GM13976 (cell line): Measurements from ENCODE around the gene PTGIS.

ENCODE experiments used
- DNase-seq: peaks from one replicate; pipeline ENCODE4 v3.0.0; 2012; ENCODE audit warnings: low spot score
- CTCF ChIP-seq: IDR thresholded peaks from 2 replicates; pipeline ENCODE4 v1.5.1; 2012; ENCODE audit warnings: borderline replicate concordance, mild to moderate bottlenecking; ENCODE audit not compliant: insufficient read depth; ENCODE audit errors: extremely low read depth, missing control alignments, control extremely low read depth
- in situ Hi-C: fragments of 300-500 bp; cut with MboI; formaldehyde crosslinking; loops from one replicate; pipeline ENCODE4 v1.12.0; 2022; ENCODE audit warnings: low sequenced_read_pairs, mixed read lengths, inconsistent platforms; ENCODE audit not compliant: unreplicated experiment

PTGIS gene

GRCh38 chr20:49516916-49517804, 50.8 kb downstream of the PTGIS start:
- DNase-seq = no peak
- TF ChIP-seq CTCF = no peak
- in situ Hi-C loops = loop anchor here (25.0 kb wide), 1 partner anchor 180 kb away; no protein-coding TSS in a partner anchor

- in situ Hi-C loops = loop anchor here (25.0 kb wide), 1 partner anchor 178 kb away; no protein-coding TSS in a partner anchor
- TF ChIP-seq CTCF = no peak
- DNase-seq = no peak
Observed at GRCh38 chr20:49515586-49515985, 52.4 kb downstream of the PTGIS start.

GRCh38 chr20:49513517-49513916, 54.4 kb downstream of the PTGIS start:
- no peak for DNase-seq
- TF ChIP-seq CTCF = no peak
- in situ Hi-C loops = loop anchor here (25.0 kb wide), 1 partner anchor 176 kb away; no protein-coding TSS in a partner anchor

- DNase-seq = no peak
- in situ Hi-C loops = loop anchor here (25.0 kb wide), 1 partner anchor 176 kb away; no protein-coding TSS in a partner anchor
- no peak for TF ChIP-seq CTCF
Observed at GRCh38 chr20:49513009-49513408, 54.9 kb downstream of the PTGIS start.

- TF ChIP-seq CTCF = no peak
- DNase-seq = no peak
- in situ Hi-C loops = loop anchor here (25.0 kb wide), 1 partner anchor 175 kb away; no protein-coding TSS in a partner anchor
Observed at GRCh38 chr20:49511788-49512525, 56.0 kb downstream of the PTGIS start.

GRCh38 chr20:49510562-49511122, 57.3 kb downstream of the PTGIS start:
- TF ChIP-seq CTCF = no peak
- DNase-seq = no peak
- in situ Hi-C loops = loop anchor here (25.0 kb wide), 1 partner anchor 173 kb away; no protein-coding TSS in a partner anchor
